ENCODE measurements around the gene THEMIS.

The THEMIS gene

DNA sequence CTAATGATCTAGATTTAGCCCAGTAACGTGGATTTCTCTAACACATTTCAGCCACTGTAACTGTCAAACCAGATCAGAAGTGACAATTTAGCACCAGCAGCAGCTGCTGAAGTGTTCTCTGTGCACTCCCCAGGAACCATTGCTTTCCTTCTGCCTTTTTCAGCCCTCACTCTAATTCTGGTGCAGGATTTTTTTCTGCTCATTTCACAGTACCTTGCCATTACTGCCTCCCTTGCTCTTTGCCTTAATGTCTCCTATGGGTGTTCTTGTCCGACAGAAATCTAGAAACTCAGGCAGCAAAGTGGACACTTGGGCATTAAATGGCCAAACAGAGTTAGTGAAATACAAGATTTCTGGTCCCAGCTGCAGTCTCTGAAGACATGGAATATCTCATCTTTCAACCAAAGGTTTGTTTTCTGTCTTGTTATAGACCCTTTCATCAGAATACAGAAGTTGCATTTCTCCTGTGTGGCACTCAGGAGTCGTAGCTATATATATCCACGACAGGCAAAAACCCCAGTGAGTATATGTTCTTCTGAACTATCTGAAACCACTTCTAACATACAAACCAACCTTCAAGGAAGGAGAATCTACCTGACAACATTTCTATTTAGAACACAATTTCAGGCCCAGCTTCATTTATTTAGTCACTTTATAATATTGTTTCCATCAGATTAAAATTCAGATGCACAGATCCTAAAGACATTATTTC, 92.9 kb downstream of the THEMIS start:
- no peaks in the 10 kb centered on the region for H3K4me1 ChIP-seq (ENCODE audit: low read length)
- H3K9ac ChIP-seq (ENCODE audit: low read length): no peak overlapping the region
- H2AFZ ChIP-seq (ENCODE audit: low read depth, low read length): no peak overlapping the region
- no peak for TF ChIP-seq CTCF (IDR thresholded peaks at IDR 0.05; ENCODE audit: low read depth, low read length)
- no peak for TF ChIP-seq EZH2phosphoT487 (IDR thresholded peaks at IDR 0.05; ENCODE audit: low read depth)
- H3K4me3 ChIP-seq (ENCODE audit: low read length): no peak overlapping the region
- no peaks in the 10 kb centered on the region for H3K79me2 ChIP-seq (ENCODE audit: low read length)
- H3K36me3 ChIP-seq (replicated peaks; ENCODE audit: low read depth, low read length): no peaks in the 10 kb centered on the region
- no peak overlapping the region for H3K27ac ChIP-seq (ENCODE audit: low read length)
- no peak overlapping the region for H3K4me2 ChIP-seq (ENCODE audit: low read length)
- H3K27me3 ChIP-seq (ENCODE audit: low read depth, low read length): no peaks in the 10 kb centered on the region
- H4K20me1 ChIP-seq (ENCODE audit: insufficient read depth, low read length): no peaks in the 10 kb centered on the region
- no peaks in the 10 kb centered on the region for H3K9me3 ChIP-seq (ENCODE audit: insufficient read depth, low read length)

GRCh38 chr6:127796713-127797112, 104.1 kb downstream of the THEMIS start:
- Histone ChIP-seq H3K9me3 (ENCODE audit: insufficient read depth, low read length) (no peaks in the 10 kb centered on the region), H3K4me2 (ENCODE audit: low read length) (no peak overlapping the region), H3K4me1 (ENCODE audit: low read length) (no peaks in the 10 kb centered on the region), H4K20me1 (ENCODE audit: insufficient read depth, low read length) (no peaks in the 10 kb centered on the region), H3K9ac (ENCODE audit: low read length) (no peak overlapping the region), H2AFZ (ENCODE audit: low read depth, low read length) (no peak overlapping the region), H3K4me3 (ENCODE audit: low read length) (no peak overlapping the region), H3K79me2 (ENCODE audit: low read length) (no peaks in the 10 kb centered on the region), H3K27me3 (ENCODE audit: low read depth, low read length) (no peaks in the 10 kb centered on the region), H3K36me3 (replicated peaks; ENCODE audit: low read depth, low read length) (no peaks in the 10 kb centered on the region), H3K27ac (ENCODE audit: low read length) (no peak overlapping the region)
- TF ChIP-seq CTCF (IDR thresholded peaks at IDR 0.05; ENCODE audit: low read depth, low read length): no peak
- no peak for TF ChIP-seq EZH2phosphoT487 (IDR thresholded peaks at IDR 0.05; ENCODE audit: low read depth)

GRCh38 chr6:127794405-127794804, 106.5 kb downstream of the THEMIS start:
- Histone ChIP-seq H3K36me3 (replicated peaks; ENCODE audit: low read depth, low read length) (no peaks in the 10 kb centered on the region), H3K27ac (ENCODE audit: low read length) (no peak overlapping the region), H3K27me3 (ENCODE audit: low read depth, low read length) (no peaks in the 10 kb centered on the region), H2AFZ (ENCODE audit: low read depth, low read length) (no peak overlapping the region), H3K9me3 (ENCODE audit: insufficient read depth, low read length) (no peaks in the 10 kb centered on the region), H3K79me2 (ENCODE audit: low read length) (no peaks in the 10 kb centered on the region), H3K4me3 (ENCODE audit: low read length) (no peak overlapping the region), H3K4me1 (ENCODE audit: low read length) (no peaks in the 10 kb centered on the region), H3K9ac (ENCODE audit: low read length) (no peak overlapping the region), H4K20me1 (ENCODE audit: insufficient read depth, low read length) (no peaks in the 10 kb centered on the region), H3K4me2 (ENCODE audit: low read length) (no peak overlapping the region)
- TF ChIP-seq CTCF (IDR thresholded peaks at IDR 0.05; ENCODE audit: low read depth, low read length): no peak
- no peak for TF ChIP-seq EZH2phosphoT487 (IDR thresholded peaks at IDR 0.05; ENCODE audit: low read depth)

- no peak for TF ChIP-seq EZH2phosphoT487 (IDR thresholded peaks at IDR 0.05; ENCODE audit: low read depth)
- TF ChIP-seq CTCF (IDR thresholded peaks at IDR 0.05; ENCODE audit: low read depth, low read length): no peak
- Histone ChIP-seq H3K27me3 (ENCODE audit: low read depth, low read length) (no peaks in the 10 kb centered on the region), H3K27ac (ENCODE audit: low read length) (no peak overlapping the region), H3K4me3 (ENCODE audit: low read length) (no peak overlapping the region), H3K9ac (ENCODE audit: low read length) (no peak overlapping the region), H4K20me1 (ENCODE audit: insufficient read depth, low read length) (no peaks in the 10 kb centered on the region), H3K79me2 (ENCODE audit: low read length) (no peaks in the 10 kb centered on the region), H3K4me1 (ENCODE audit: low read length) (no peaks in the 10 kb centered on the region), H3K9me3 (ENCODE audit: insufficient read depth, low read length) (no peaks in the 10 kb centered on the region), H2AFZ (ENCODE audit: low read depth, low read length) (no peak overlapping the region), H3K4me2 (ENCODE audit: low read length) (no peak overlapping the region), H3K36me3 (replicated peaks; ENCODE audit: low read depth, low read length) (no peaks in the 10 kb centered on the region)
These were observed 107.5 kb downstream of the THEMIS start for GRCh38 chr6:127793396-127793795.
